Tibial artery (tissue), 4 donors: ENCODE results near the gene SUSD3.

Experiments used
- DNase-seq, 2 donors: peaks; one replicate each; pipeline ENCODE4 v3.0.0-alpha.2; 2019
- H3K27ac ChIP-seq, 2 donors: fragments of 200-600 bp; sonication (generic) in 1 of 2; 1 replicate in 1 of 2; 2 replicates in 1 of 2; pipeline ENCODE4 v1.5.1; 2018 to 2019; ENCODE audit warnings: mild to moderate bottlenecking in 1 of 2
- H3K27me3 ChIP-seq, 2 donors: fragments of 200-600 bp; sonication (generic) in 1 of 2; one replicate each; pipeline versions ENCODE4 v1.5.1 to v1.6.0; 2016 to 2019
- H3K36me3 ChIP-seq, 3 donors: fragments of 200-600 bp; sonication (generic) in 2 of 3; one replicate each; pipeline ENCODE4 v1.5.1; 2016 to 2019; ENCODE audit warnings: mild to moderate bottlenecking in 2 of 3
- H3K4me1 ChIP-seq, 4 donors: fragments of 200-600 bp; sonication (generic) in 2 of 4; 1 replicate in 3 of 4; 2 replicates in 1 of 4; pipeline ENCODE4 v1.5.1; 2016 to 2019
- H3K4me3 ChIP-seq, 2 donors: fragments of 200-600 bp; sonication (generic) in 1 of 2; 1 replicate in 1 of 2; 2 replicates in 1 of 2; pipeline ENCODE4 v1.5.1; 2018 to 2019; ENCODE audit warnings: mild to moderate bottlenecking in 2 of 2
- H3K9me3 ChIP-seq, 3 donors: fragments of 200-600 bp; sonication (generic) in 1 of 3; one replicate each; pipeline ENCODE4 v1.5.1; 2016 to 2019
- CTCF ChIP-seq, 2 experiments: fragments of 200-600 bp in 1 of 2; fragments of 450-650 bp in 1 of 2; IDR thresholded peaks; one replicate each; pipeline ENCODE4 v1.5.1; 2017 to 2019; ENCODE audit warnings: antibody characterized with exemption in 2 of 2, mild to moderate bottlenecking in 1 of 2, moderate library complexity in 1 of 2
- intact Hi-C: fragments of 100-400 bp; cut with DNase I; formaldehyde crosslinking; loops from one replicate; pipeline ENCODE4 v1.15.0; 2023; ENCODE audit warnings: low total_unique reads

Gene SUSD3

DNA sequence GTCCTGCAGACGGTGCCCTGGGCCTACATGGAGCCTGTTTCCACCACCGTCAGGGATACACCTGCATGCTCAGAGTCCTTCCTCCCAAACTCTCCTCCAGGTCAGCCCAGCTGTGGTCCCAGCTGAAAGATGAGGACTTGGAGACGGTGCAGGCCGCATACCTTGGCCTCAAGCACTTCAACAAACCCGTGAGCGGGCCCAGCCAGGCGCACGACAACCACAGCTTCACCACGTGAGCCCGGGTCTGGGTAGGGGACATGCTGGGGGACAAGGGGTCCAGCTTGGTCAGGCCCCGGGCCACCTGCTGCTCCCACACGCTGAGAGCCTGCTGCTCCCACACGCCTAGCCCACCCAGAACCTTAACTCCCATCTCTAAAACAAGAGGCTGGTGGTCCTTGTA is 20.9 kb downstream of the SUSD3 start:
- TF ChIP-seq CTCF (IDR thresholded peaks at IDR 0.05) = no peak
- peaks cover 0 to 2% (median 0%) of the 10 kb centered on the region in 3 donors for H3K36me3 ChIP-seq
- peak; percentile 12 to 48 for DNase-seq
- no peak overlapping the region for H3K4me3 ChIP-seq
- no peaks in the 10 kb centered on the region for H3K9me3 ChIP-seq
- intact Hi-C loops = no loop called here
- no peak overlapping the region for H3K27ac ChIP-seq
- no peaks in the 10 kb centered on the region for H3K27me3 ChIP-seq
- H3K4me1 ChIP-seq = no peaks in the 10 kb centered on the region

DNA sequence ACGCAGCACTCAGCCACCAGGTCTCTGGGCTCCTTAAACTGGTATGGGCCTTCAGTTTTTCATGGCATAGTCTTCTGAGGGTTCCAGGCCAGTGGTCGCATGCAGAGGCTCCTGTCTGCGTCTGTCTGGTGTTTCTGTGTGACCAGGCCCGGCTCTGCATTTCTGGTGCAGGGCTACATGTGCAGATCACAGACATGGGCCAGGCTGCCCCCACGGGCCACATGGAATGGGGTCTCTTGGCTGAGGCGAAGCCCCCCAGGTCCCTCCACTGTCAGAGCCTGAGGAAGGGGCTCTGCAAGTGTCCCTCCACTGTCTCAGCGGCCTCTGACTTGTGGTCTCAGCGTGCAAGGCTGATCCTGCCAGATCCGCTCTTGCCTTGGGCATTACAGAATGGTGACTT is 21.9 kb downstream of the SUSD3 start:
- Histone ChIP-seq H3K27me3 (no peaks in the 10 kb centered on the region), H3K36me3 (peaks cover 0 to 9% (median 0%) of the 10 kb centered on the region in 3 donors), H3K4me3 (no peak overlapping the region), H3K4me1 (no peaks in the 10 kb centered on the region), H3K27ac (no peak overlapping the region), H3K9me3 (no peaks in the 10 kb centered on the region)
- peak; percentile 12 to 57 for DNase-seq
- intact Hi-C loops = no loop called here
- TF ChIP-seq CTCF (IDR thresholded peaks at IDR 0.05) = no peak

GRCh38 chr9:93081081-93081529 is 22.6 kb downstream of the SUSD3 start:
- peak; percentile 8 to 27 for DNase-seq
- H3K27ac ChIP-seq = no peak overlapping the region
- no peak overlapping the region for H3K4me3 ChIP-seq
- no peaks in the 10 kb centered on the region for H3K27me3 ChIP-seq
- intact Hi-C loops = no loop called here
- no peaks in the 10 kb centered on the region for H3K9me3 ChIP-seq
- peaks cover 0 to 9% (median 3%) of the 10 kb centered on the region in 3 donors for H3K36me3 ChIP-seq
- TF ChIP-seq CTCF (IDR thresholded peaks at IDR 0.05) = no peak
- H3K4me1 ChIP-seq = no peaks in the 10 kb centered on the region

GRCh38 chr9:93081931-93082330 is 23.4 kb downstream of the SUSD3 start:
- Histone ChIP-seq H3K27me3 (no peaks in the 10 kb centered on the region), H3K27ac (no peak overlapping the region), H3K4me3 (no peak overlapping the region), H3K36me3 (peaks cover 0 to 9% (median 3%) of the 10 kb centered on the region in 3 donors), H3K9me3 (no peaks in the 10 kb centered on the region), H3K4me1 (no peaks in the 10 kb centered on the region)
- peak in 1 of 2 donors; percentile 3 for DNase-seq
- intact Hi-C loops = no loop called here
- TF ChIP-seq CTCF (IDR thresholded peaks at IDR 0.05) = no peak

GRCh38 chr9:93082841-93083411 is 24.4 kb downstream of the SUSD3 start:
- TF ChIP-seq CTCF (IDR thresholded peaks at IDR 0.05) = no peak
- no peaks in the 10 kb centered on the region for H3K9me3 ChIP-seq
- peak; percentile 5 to 48 for DNase-seq
- no peak overlapping the region for H3K4me3 ChIP-seq
- peaks cover 0 to 9% (median 3%) of the 10 kb centered on the region in 3 donors for H3K36me3 ChIP-seq
- H3K27me3 ChIP-seq = no peaks in the 10 kb centered on the region
- intact Hi-C loops = no loop called here
- no peak overlapping the region for H3K27ac ChIP-seq
- H3K4me1 ChIP-seq = no peaks in the 10 kb centered on the region
